ENCODE measurements around the gene GEMIN7. TPM values are rescaled to one million over a fixed set of nuclear protein-coding genes. Genes with fewer than 3 reads are reported as not detected.
A peak's percentile ranks its signal among the peaks of the same experiment; 100 is the strongest.

Gene GEMIN7
- total and polyA plus RNA-seq, 2 of the 4 experiments (the other 2 are of a cell fraction) = 27.2 to 53.0 TPM

- no peak for DNase-seq
- no TSS peak for BruUV-seq (replicated peaks)
- Histone ChIP-seq H4K91ac (ENCODE audit: insufficient read depth, low read depth, low read length) (no peak overlapping the region), H3K27ac (ENCODE audit: insufficient read depth, low read length) (no peak overlapping the region), H3K14ac (replicated peaks; ENCODE audit: low read depth, low read length) (no peak overlapping the region), H3K4me3 (ENCODE audit: insufficient read depth, low read depth, low read length) (no peak overlapping the region), H2BK20ac (ENCODE audit: low read depth, low read length) (no peak overlapping the region), H3K9me3 (ENCODE audit: control insufficient read depth, insufficient read depth, low read length) (no peaks in the 10 kb centered on the region), H2BK15ac (ENCODE audit: low read depth, low read length) (no peak overlapping the region), H2BK120ac (ENCODE audit: low read depth, low read length) (no peak overlapping the region), H3K4ac (ENCODE audit: low read depth, low read length) (no peak overlapping the region), H4K8ac (ENCODE audit: low read depth in 2 of 2, low read length in 2 of 2) (peak overlapping the region in 1 of 2 experiments; percentile 50; a peak in 1 of 4 replicates), H2AK5ac (ENCODE audit: low read depth, low read length) (peak overlapping the region; percentile 40; the same call in 1 of the 2 replicates), H3K18ac (ENCODE audit: low read depth, low read length) (no peak overlapping the region), H3K27me3 (ENCODE audit: control insufficient read depth, insufficient read depth, low read length) (no peaks in the 10 kb centered on the region), H3K36me3 (ENCODE audit: control insufficient read depth, insufficient read depth, low read length) (0 out of 2 replicates have a peak, but pooled peaks cover 1% of the 10 kb centered on the region), H3K79me1 (ENCODE audit: low read depth in 1 of 2, low read length in 2 of 2) (peaks cover 31 to 96% of the 10 kb centered on the region in 2 experiments), H2AK9ac (replicated peaks; ENCODE audit: low read depth, low read length, poor library complexity) (peak overlapping the region; percentile 85), H2BK5ac (ENCODE audit: low read depth, low read length, poor library complexity, severe bottlenecking) (no peak overlapping the region), H3K9ac (ENCODE audit: low read depth, low read length) (no peak overlapping the region), H3K9me1 (ENCODE audit: insufficient read depth, low read length) (peaks cover 59% of the 10 kb centered on the region), H4K20me1 (ENCODE audit: insufficient read depth, low read length) (peaks cover 95% of the 10 kb centered on the region), H3K56ac (ENCODE audit: extremely low read depth, insufficient read depth, low read length) (no peak overlapping the region), H3K23ac (ENCODE audit: low read depth, low read length) (no peak overlapping the region), H3K4me1 (ENCODE audit: control insufficient read depth, insufficient read depth, low read length) (peaks cover 39% of the 10 kb centered on the region), H2AFZ (replicated peaks; ENCODE audit: low read length, poor library complexity) (no peak overlapping the region), H3K4me2 (ENCODE audit: low read depth, low read length) (no peak overlapping the region), H4K5ac (ENCODE audit: low read depth, low read length) (no peak overlapping the region)
- no peak for ATAC-seq (ENCODE audit: low read depth)
- TF ChIP-seq BHLHE40 (IDR thresholded peaks at IDR 0.05; ENCODE audit: low read depth, low read length) (no peak), USF2 (IDR thresholded peaks at IDR 0.05; ENCODE audit: low read depth, low read length) (no peak), MXI1 (IDR thresholded peaks at IDR 0.05; ENCODE audit: borderline replicate concordance, low read depth, low read length) (no peak), MAFK (IDR thresholded peaks at IDR 0.05; ENCODE audit: low read depth, low read length) (no peak), NFE2L2 (IDR thresholded peaks at IDR 0.05; ENCODE audit: low read depth, low read length) (no peak), RAD21 (IDR thresholded peaks at IDR 0.05; ENCODE audit: low read length) (no peak), MAZ (IDR thresholded peaks at IDR 0.05; ENCODE audit: borderline replicate concordance, low read depth, low read length) (no peak), FOS (IDR thresholded peaks at IDR 0.05; ENCODE audit: low read depth, low read length) (no peak), CHD1 (IDR thresholded peaks at IDR 0.05; ENCODE audit: low read depth, low read length) (no peak), RFX5 (IDR thresholded peaks at IDR 0.05; ENCODE audit: low read depth, low read length) (no peak), RCOR1 (IDR thresholded peaks at IDR 0.05; ENCODE audit: insufficient replicate concordance, low read length) (no peak), CTCF (conservative IDR thresholded peaks at IDR 0.05; ENCODE audit: low read depth, low read length) (no peak), CEBPB (IDR thresholded peaks at IDR 0.05; ENCODE audit: low read depth, low read length) (no peak)
- intact Hi-C loops (cut with micrococcal nuclease) = no loop called here
- dilution Hi-C loops (cut with HindIII; ENCODE audit: low sequenced_read_pairs, unreplicated experiment) = no loop called here
- in situ Hi-C loops (cut with MboI; ENCODE audit: low sequenced_read_pairs) = no loop called here
- WGBS, 2 experiments (ENCODE audit: extremely low coverage in 2 of 2, insufficient read length in 1 of 2) = no CpG with 5 or more reads among the region's 3 CpGs
- POLR2A ChIA-PET (ENCODE audit: unreplicated experiment) = no interaction called here
- CTCF ChIA-PET = interaction anchor here (0.6 to 1.5 kb wide), 2 partner anchors 31 to 300 kb away, joined by 3 to 5 read pairs; no protein-coding TSS in a partner anchor
These were observed 21.1 kb downstream of the GEMIN7 start for GRCh38 chr19:45100201-45100600.
